Spleen (tissue), 7 donors: ENCODE data around the gene EXT2.

Experiments used
- POLR2A ChIP-seq, 3 donors: fragments of 450-650 bp; IDR thresholded peaks; one replicate each; pipeline ENCODE4 v1.5.1; 2017; ENCODE audit warnings: antibody characterized with exemption in 3 of 3, mild to moderate bottlenecking in 1 of 3
- TF ChIP-seq, protein P1 (sequence below), 11 experiments: fragments of 200-600 bp in 7 of 11; fragments of 450-650 bp in 4 of 11; sonication (generic) in 4 of 11; IDR thresholded peaks in 8 of 11; conservative IDR thresholded peaks in 3 of 11; 1 replicate in 7 of 11; 2 replicates in 4 of 11; pipeline versions ENCODE4 v1.4.0 to v1.8.0; 2016 to 2021; ENCODE audit warnings: antibody characterized with exemption in 11 of 11, inconsistent platforms in 4 of 11, mild to moderate bottlenecking in 1 of 11
- donor health status: DM: no; HTN: no; CAD: no; lungs with moderate emphysema.
- donor health status: DM: no; HTN: no; CAD: no.
- donor health status: DM: no; HTN: no; CAD: no.

DNA sequence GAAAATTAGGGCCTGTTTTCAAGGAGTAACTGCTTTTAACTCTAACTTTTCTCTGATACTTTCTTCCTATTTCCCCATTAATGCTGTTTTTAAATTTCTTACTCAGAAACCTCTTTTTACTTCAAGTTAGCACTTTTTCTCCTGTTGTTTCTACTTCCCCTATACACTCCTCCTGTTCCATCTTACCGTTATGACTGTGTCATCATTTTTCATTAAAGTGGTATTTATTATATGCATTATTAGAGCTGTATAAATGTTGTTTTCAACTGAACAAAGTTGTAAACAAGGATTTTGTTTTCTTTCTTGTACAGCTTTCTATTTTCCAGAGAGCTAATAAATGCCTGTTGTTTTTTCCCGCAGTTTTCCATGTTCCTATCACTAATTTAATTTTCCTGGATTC is 84.6 kb downstream of the EXT2 start:
- no peak for TF ChIP-seq POLR2A (IDR thresholded peaks at IDR 0.05)
- TF ChIP-seq, protein P1, sequence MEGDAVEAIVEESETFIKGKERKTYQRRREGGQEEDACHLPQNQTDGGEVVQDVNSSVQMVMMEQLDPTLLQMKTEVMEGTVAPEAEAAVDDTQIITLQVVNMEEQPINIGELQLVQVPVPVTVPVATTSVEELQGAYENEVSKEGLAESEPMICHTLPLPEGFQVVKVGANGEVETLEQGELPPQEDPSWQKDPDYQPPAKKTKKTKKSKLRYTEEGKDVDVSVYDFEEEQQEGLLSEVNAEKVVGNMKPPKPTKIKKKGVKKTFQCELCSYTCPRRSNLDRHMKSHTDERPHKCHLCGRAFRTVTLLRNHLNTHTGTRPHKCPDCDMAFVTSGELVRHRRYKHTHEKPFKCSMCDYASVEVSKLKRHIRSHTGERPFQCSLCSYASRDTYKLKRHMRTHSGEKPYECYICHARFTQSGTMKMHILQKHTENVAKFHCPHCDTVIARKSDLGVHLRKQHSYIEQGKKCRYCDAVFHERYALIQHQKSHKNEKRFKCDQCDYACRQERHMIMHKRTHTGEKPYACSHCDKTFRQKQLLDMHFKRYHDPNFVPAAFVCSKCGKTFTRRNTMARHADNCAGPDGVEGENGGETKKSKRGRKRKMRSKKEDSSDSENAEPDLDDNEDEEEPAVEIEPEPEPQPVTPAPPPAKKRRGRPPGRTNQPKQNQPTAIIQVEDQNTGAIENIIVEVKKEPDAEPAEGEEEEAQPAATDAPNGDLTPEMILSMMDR (IDR thresholded peaks at IDR 0.05 in 8 of 11, conservative IDR thresholded peaks at IDR 0.05 in 3 of 11): no peak
